HEK293T (cell line): ENCODE measurements around the gene TFR2.

Source experiments
- BHLHE40 ChIP-seq: fragments of 450-650 bp; IDR thresholded peaks from 2 replicates; pipeline ENCODE4 v1.6.1; 2016; ENCODE audit warnings: mild to moderate bottlenecking, moderate library complexity, borderline replicate concordance
- CTBP1 ChIP-seq: fragments of 450-650 bp; IDR thresholded peaks from 2 replicates; pipeline ENCODE4 v1.6.1; 2016; ENCODE audit warnings: borderline replicate concordance
- ELF4 ChIP-seq: fragments of 450-650 bp; IDR thresholded peaks from 2 replicates; pipeline ENCODE4 v1.6.1; 2017; ENCODE audit warnings: antibody characterized with exemption
- FOXK2 ChIP-seq: fragments of 450-650 bp; IDR thresholded peaks from 2 replicates; pipeline ENCODE4 v1.6.1; 2016; ENCODE audit warnings: mild to moderate bottlenecking
- FOXM1 ChIP-seq: fragments of 450-650 bp; IDR thresholded peaks from 2 replicates; pipeline ENCODE4 v1.6.1; 2017; ENCODE audit warnings: mild to moderate bottlenecking, borderline replicate concordance
- HDGF ChIP-seq: fragments of 450-650 bp; IDR thresholded peaks from 2 replicates; pipeline ENCODE4 v1.6.1; 2017; ENCODE audit warnings: antibody characterized with exemption, borderline replicate concordance
- L3MBTL2 ChIP-seq: fragments of 450-650 bp; conservative IDR thresholded peaks from 2 replicates; pipeline ENCODE4 v1.6.1; 2016; ENCODE audit warnings: mild to moderate bottlenecking
- NFRKB ChIP-seq: fragments of 450-650 bp; IDR thresholded peaks from 2 replicates; pipeline ENCODE4 v1.6.1; 2016; ENCODE audit warnings: mild to moderate bottlenecking, moderate library complexity
- SP1 ChIP-seq: fragments of 450-650 bp; IDR thresholded peaks from 2 replicates; pipeline ENCODE4 v1.6.1; 2017
- SUZ12 ChIP-seq: fragments of 450-650 bp; IDR thresholded peaks from 2 replicates; pipeline ENCODE4 v1.6.1; 2016; ENCODE audit warnings: mild to moderate bottlenecking
- TARDBP ChIP-seq: fragments of 450-650 bp; IDR thresholded peaks from 2 replicates; pipeline ENCODE4 v1.6.1; 2016

DNA sequence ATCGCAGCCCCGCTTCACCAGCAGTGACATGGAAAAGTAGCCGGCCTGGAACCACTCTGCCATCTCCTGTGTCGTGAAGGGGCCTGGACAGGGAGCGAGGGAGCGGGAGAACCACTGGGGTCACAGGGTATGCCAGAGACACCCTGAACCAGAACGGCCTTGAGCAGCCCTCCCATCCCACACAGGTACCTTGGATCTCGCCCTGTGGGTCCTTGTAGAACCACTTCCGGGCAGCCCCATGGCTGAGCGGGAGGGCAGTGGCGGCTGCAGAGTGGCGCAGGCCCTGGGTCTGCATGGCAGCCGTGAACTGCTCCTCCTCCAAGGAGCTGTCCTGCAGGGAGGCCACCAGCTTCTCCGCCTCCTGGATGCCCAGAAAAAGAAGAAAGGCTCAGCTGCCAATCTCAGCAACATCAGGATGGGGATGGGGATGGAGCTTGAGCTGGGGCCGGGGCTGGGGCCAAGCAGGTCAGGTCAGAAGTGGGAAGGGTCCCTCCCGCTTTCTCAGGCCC, 43.2 kb upstream of the TFR2 start:
- TF ChIP-seq NFRKB (no peak), FOXM1 (no peak), SP1 (no peak), FOXK2 (no peak), CTBP1 (no peak), BHLHE40 (no peak), HDGF (no peak), SUZ12 (no peak), L3MBTL2 (no peak), ELF4 (no peak), TARDBP (no peak)
